GM12878 (cell line): ENCODE measurements around the gene SPIB. TPM values are rescaled to one million over a fixed set of nuclear protein-coding genes. Genes with fewer than 3 reads are reported as not detected.

Experiments used
- BACH1 ChIP-seq: fragments of 450-650 bp; IDR thresholded peaks from 2 replicates; pipeline ENCODE4 v1.6.1; 2017; ENCODE audit warnings: mild to moderate bottlenecking, borderline replicate concordance
- CEBPB ChIP-seq, 2 experiments: fragments of 150-350 bp in 1 of 2; IDR thresholded peaks; 2 replicates each; pipeline ENCODE4 v1.6.1; 2012 to 2014; ENCODE audit warnings: low read depth in 2 of 2, low read length in 2 of 2, borderline replicate concordance in 1 of 2, inconsistent platforms in 1 of 2
- EGR1 ChIP-seq, 2 experiments: IDR thresholded peaks; 1 replicate in 1 of 2; 2 replicates in 1 of 2; pipeline ENCODE4 v1.6.1; 2011 to 2012; ENCODE audit warnings: low read depth in 2 of 2, low read length in 2 of 2, borderline replicate concordance in 1 of 2, mild to moderate bottlenecking in 1 of 2, moderate library complexity in 1 of 2
- ESRRA ChIP-seq: IDR thresholded peaks from 2 replicates; pipeline ENCODE4 v1.6.1; 2012; ENCODE audit warnings: mild to moderate bottlenecking, low read length, improper control_type of control experiment
- JUND ChIP-seq: IDR thresholded peaks from 2 replicates; pipeline ENCODE4 v1.6.1; 2012; ENCODE audit warnings: low read depth, mild to moderate bottlenecking, low read length, improper control_type of control experiment, moderate library complexity
- MYB ChIP-seq: fragments of 150-350 bp; IDR thresholded peaks from 2 replicates; pipeline ENCODE4 v1.6.1; 2014; ENCODE audit warnings: mild to moderate bottlenecking, low read depth, low read length, borderline replicate concordance
- MYC ChIP-seq: IDR thresholded peaks from 2 replicates; pipeline ENCODE4 v1.6.1; 2011; ENCODE audit warnings: mild to moderate bottlenecking, low read length, moderate library complexity, inconsistent platforms; ENCODE audit not compliant: insufficient read depth, insufficient replicate concordance, insufficient read length, severe bottlenecking
- PAX8 ChIP-seq: fragments of 450-650 bp; IDR thresholded peaks from 2 replicates; pipeline ENCODE4 v1.6.1; 2017; ENCODE audit warnings: mild to moderate bottlenecking, moderate library complexity
- RCOR1 ChIP-seq: conservative IDR thresholded peaks from 2 replicates; pipeline ENCODE4 v1.6.1; 2012; ENCODE audit warnings: low read depth, low read length, improper control_type of control experiment
- SRF ChIP-seq, 2 experiments: IDR thresholded peaks; 2 replicates each; pipeline ENCODE4 v1.6.1; 2011; ENCODE audit warnings: low read depth in 2 of 2, low read length in 2 of 2, mild to moderate bottlenecking in 1 of 2, moderate library complexity in 1 of 2
- TAF1 ChIP-seq: IDR thresholded peaks from 2 replicates; pipeline ENCODE4 v1.6.1; 2011; ENCODE audit warnings: mild to moderate bottlenecking, low read depth, low read length, borderline replicate concordance
- WRNIP1 ChIP-seq: IDR thresholded peaks from 2 replicates; pipeline ENCODE4 v1.6.1; 2011; ENCODE audit warnings: low read depth, low read length, improper control_type of control experiment, borderline replicate concordance
- ZNF217 ChIP-seq: fragments of 450-650 bp; IDR thresholded peaks from 2 replicates; pipeline ENCODE4 v1.6.1; 2017; ENCODE audit warnings: antibody characterized with exemption, mild to moderate bottlenecking
- polyA plus RNA-seq, 11 experiments: library from polyadenylated mRNA; depleted of rRNA in 4 of 11; unstranded in 6 of 11; stranded (reverse) in 5 of 11; fragments of >200 nt; fragmentation: Nextera tagmentation in 4 of 11; fragmentation: Illumina TruSeq in 1 of 11; extraction: Ambion mirVana in 4 of 11; extraction: Trizol in 1 of 11; gene quantifications; 1 replicate in 1 of 11; 2 replicates in 10 of 11; pipeline versions ENCODE4 v1.2.1 to v1.2.3, GENCODE V29; 2011 to 2016; ENCODE audit warnings: inconsistent platforms in 2 of 11, missing spikeins in 2 of 11, low read depth in 1 of 11
- total RNA-seq, 4 experiments: library from RNA; depleted of rRNA in 3 of 4; stranded (reverse); fragments of >200 nt in 3 of 4; fragmentation: Illumina TruSeq in 1 of 4; extraction: Trizol in 1 of 4; gene quantifications; 2 replicates each; pipeline versions ENCODE4 v1.2.1 to v1.2.3, GENCODE V29; 2013 to 2021
- TF ChIP-seq, protein P1 (sequence below): fragments of 450-650 bp; IDR thresholded peaks from 2 replicates; pipeline ENCODE4 v1.6.1; 2017; ENCODE audit warnings: antibody characterized with exemption, mild to moderate bottlenecking, moderate library complexity
- TF ChIP-seq, protein P2 (sequence below): fragments of 450-650 bp; IDR thresholded peaks from 2 replicates; pipeline ENCODE4 v1.6.1; 2018; ENCODE audit warnings: mild to moderate bottlenecking, low read depth, moderate library complexity; ENCODE audit not compliant: partially characterized antibody
- TF ChIP-seq, protein P3 (sequence below): fragments of 450-650 bp; conservative IDR thresholded peaks from 2 replicates; pipeline ENCODE4 v1.6.1; 2017; ENCODE audit warnings: mild to moderate bottlenecking, moderate library complexity
- TF ChIP-seq, protein P4 (sequence below): fragments of 450-650 bp; IDR thresholded peaks from 2 replicates; pipeline ENCODE4 v1.6.1; 2017; ENCODE audit warnings: mild to moderate bottlenecking, moderate library complexity

SPIB gene
- total and polyA plus RNA-seq, 10 of the 15 experiments (the other 5 are each of a cell fraction or from before 2014, with no cell fraction given), result 3.5 to 123 (median 56.0) TPM

DNA sequence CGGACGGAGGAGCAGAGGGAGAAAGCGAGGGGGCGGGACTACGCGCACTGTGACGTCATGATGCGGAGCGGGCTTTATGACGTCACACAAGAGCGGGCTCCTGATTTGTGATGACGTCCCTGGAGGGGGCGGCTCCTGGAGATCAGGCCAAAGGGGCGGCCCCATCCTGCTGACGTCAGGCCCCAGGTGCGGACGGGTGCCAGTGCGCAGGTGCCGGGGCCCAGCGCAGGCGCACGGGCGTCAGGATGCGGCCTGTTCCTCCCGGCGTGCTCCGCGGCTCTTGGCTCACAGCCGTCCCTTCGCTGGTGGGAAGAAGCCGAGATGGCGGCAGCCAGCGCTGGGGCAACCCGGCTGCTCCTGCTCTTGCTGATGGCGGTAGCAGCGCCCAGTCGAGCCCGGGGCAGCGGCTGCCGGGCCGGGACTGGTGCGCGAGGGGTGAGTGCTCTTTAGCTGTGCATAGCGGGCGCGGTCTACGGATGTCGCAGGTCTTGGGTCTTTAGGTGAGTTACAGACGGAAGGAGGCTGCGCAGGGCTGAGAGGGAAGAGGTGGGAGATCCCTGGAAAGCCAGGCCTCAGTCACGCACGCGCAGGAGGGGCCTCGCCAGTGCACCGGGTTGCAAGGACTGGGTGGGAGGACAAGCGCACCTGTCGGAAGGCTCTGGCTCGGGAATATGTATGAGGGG lies 57.6 kb downstream of the SPIB start, which contains the start of the genes EMC10 and GARIN5A (continued):
- no peak for TF ChIP-seq SRF (IDR thresholded peaks at IDR 0.05; ENCODE audit: low read depth in 2 of 2, low read length in 2 of 2)
- TF ChIP-seq EGR1 (IDR thresholded peaks at IDR 0.05; ENCODE audit: borderline replicate concordance in 1 of 2, low read depth in 2 of 2, low read length in 2 of 2), result peak in 1 of 2 experiments; percentile 44; a peak in 1 of 3 replicates
- TF ChIP-seq, protein P1, sequence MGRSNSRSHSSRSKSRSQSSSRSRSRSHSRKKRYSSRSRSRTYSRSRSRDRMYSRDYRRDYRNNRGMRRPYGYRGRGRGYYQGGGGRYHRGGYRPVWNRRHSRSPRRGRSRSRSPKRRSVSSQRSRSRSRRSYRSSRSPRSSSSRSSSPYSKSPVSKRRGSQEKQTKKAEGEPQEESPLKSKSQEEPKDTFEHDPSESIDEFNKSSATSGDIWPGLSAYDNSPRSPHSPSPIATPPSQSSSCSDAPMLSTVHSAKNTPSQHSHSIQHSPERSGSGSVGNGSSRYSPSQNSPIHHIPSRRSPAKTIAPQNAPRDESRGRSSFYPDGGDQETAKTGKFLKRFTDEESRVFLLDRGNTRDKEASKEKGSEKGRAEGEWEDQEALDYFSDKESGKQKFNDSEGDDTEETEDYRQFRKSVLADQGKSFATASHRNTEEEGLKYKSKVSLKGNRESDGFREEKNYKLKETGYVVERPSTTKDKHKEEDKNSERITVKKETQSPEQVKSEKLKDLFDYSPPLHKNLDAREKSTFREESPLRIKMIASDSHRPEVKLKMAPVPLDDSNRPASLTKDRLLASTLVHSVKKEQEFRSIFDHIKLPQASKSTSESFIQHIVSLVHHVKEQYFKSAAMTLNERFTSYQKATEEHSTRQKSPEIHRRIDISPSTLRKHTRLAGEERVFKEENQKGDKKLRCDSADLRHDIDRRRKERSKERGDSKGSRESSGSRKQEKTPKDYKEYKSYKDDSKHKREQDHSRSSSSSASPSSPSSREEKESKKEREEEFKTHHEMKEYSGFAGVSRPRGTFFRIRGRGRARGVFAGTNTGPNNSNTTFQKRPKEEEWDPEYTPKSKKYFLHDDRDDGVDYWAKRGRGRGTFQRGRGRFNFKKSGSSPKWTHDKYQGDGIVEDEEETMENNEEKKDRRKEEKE, result no peak
- no peak for TF ChIP-seq PAX8
- TF ChIP-seq, protein P2, sequence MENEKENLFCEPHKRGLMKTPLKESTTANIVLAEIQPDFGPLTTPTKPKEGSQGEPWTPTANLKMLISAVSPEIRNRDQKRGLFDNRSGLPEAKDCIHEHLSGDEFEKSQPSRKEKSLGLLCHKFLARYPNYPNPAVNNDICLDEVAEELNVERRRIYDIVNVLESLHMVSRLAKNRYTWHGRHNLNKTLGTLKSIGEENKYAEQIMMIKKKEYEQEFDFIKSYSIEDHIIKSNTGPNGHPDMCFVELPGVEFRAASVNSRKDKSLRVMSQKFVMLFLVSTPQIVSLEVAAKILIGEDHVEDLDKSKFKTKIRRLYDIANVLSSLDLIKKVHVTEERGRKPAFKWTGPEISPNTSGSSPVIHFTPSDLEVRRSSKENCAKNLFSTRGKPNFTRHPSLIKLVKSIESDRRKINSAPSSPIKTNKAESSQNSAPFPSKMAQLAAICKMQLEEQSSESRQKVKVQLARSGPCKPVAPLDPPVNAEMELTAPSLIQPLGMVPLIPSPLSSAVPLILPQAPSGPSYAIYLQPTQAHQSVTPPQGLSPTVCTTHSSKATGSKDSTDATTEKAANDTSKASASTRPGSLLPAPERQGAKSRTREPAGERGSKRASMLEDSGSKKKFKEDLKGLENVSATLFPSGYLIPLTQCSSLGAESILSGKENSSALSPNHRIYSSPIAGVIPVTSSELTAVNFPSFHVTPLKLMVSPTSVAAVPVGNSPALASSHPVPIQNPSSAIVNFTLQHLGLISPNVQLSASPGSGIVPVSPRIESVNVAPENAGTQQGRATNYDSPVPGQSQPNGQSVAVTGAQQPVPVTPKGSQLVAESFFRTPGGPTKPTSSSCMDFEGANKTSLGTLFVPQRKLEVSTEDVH, result peak; percentile 56
- TF ChIP-seq ESRRA, result no peak
- peak; percentile 34; the same call in 1 of the 2 replicates for TF ChIP-seq BACH1
- peak; percentile 92 for TF ChIP-seq TAF1
- TF ChIP-seq, protein P3, sequence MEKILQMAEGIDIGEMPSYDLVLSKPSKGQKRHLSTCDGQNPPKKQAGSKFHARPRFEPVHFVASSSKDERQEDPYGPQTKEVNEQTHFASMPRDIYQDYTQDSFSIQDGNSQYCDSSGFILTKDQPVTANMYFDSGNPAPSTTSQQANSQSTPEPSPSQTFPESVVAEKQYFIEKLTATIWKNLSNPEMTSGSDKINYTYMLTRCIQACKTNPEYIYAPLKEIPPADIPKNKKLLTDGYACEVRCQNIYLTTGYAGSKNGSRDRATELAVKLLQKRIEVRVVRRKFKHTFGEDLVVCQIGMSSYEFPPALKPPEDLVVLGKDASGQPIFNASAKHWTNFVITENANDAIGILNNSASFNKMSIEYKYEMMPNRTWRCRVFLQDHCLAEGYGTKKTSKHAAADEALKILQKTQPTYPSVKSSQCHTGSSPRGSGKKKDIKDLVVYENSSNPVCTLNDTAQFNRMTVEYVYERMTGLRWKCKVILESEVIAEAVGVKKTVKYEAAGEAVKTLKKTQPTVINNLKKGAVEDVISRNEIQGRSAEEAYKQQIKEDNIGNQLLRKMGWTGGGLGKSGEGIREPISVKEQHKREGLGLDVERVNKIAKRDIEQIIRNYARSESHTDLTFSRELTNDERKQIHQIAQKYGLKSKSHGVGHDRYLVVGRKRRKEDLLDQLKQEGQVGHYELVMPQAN, result peak; percentile 48; the same call in 1 of the 2 replicates
- TF ChIP-seq JUND, result peak; percentile 75
- TF ChIP-seq, protein P4, sequence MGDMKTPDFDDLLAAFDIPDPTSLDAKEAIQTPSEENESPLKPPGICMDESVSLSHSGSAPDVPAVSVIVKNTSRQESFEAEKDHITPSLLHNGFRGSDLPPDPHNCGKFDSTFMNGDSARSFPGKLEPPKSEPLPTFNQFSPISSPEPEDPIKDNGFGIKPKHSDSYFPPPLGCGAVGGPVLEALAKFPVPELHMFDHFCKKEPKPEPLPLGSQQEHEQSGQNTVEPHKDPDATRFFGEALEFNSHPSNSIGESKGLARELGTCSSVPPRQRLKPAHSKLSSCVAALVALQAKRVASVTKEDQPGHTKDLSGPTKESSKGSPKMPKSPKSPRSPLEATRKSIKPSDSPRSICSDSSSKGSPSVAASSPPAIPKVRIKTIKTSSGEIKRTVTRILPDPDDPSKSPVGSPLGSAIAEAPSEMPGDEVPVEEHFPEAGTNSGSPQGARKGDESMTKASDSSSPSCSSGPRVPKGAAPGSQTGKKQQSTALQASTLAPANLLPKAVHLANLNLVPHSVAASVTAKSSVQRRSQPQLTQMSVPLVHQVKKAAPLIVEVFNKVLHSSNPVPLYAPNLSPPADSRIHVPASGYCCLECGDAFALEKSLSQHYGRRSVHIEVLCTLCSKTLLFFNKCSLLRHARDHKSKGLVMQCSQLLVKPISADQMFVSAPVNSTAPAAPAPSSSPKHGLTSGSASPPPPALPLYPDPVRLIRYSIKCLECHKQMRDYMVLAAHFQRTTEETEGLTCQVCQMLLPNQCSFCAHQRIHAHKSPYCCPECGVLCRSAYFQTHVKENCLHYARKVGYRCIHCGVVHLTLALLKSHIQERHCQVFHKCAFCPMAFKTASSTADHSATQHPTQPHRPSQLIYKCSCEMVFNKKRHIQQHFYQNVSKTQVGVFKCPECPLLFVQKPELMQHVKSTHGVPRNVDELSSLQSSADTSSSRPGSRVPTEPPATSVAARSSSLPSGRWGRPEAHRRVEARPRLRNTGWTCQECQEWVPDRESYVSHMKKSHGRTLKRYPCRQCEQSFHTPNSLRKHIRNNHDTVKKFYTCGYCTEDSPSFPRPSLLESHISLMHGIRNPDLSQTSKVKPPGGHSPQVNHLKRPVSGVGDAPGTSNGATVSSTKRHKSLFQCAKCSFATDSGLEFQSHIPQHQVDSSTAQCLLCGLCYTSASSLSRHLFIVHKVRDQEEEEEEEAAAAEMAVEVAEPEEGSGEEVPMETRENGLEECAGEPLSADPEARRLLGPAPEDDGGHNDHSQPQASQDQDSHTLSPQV, result no peak
- TF ChIP-seq ZNF217, result 0 out of 2 replicates have a peak, but pooled peaks have one; percentile 47
- TF ChIP-seq WRNIP1, result no peak
- peak; percentile 33 for TF ChIP-seq MYC
- TF ChIP-seq RCOR1, result no peak
- TF ChIP-seq MYB, result no peak
- no peak for TF ChIP-seq CEBPB (IDR thresholded peaks at IDR 0.05; ENCODE audit: borderline replicate concordance in 1 of 2, low read depth in 2 of 2, low read length in 2 of 2)
